GM21717 (cell line): ENCODE data around the gene GSG1L2.
"Not testable (repeated sequence)": the region's sequence is repeated elsewhere in the genome, so short reads cannot be mapped to it uniquely, and the experiment has no call there.

Experiments
- ATAC-seq: cut with Tn5 transposase; IDR thresholded peaks from one replicate; pipeline ENCODE4 v1.9.1; 2021; ENCODE audit warnings: mild to moderate bottlenecking, moderate library complexity; ENCODE audit not compliant: unreplicated experiment

Gene GSG1L2

DNA sequence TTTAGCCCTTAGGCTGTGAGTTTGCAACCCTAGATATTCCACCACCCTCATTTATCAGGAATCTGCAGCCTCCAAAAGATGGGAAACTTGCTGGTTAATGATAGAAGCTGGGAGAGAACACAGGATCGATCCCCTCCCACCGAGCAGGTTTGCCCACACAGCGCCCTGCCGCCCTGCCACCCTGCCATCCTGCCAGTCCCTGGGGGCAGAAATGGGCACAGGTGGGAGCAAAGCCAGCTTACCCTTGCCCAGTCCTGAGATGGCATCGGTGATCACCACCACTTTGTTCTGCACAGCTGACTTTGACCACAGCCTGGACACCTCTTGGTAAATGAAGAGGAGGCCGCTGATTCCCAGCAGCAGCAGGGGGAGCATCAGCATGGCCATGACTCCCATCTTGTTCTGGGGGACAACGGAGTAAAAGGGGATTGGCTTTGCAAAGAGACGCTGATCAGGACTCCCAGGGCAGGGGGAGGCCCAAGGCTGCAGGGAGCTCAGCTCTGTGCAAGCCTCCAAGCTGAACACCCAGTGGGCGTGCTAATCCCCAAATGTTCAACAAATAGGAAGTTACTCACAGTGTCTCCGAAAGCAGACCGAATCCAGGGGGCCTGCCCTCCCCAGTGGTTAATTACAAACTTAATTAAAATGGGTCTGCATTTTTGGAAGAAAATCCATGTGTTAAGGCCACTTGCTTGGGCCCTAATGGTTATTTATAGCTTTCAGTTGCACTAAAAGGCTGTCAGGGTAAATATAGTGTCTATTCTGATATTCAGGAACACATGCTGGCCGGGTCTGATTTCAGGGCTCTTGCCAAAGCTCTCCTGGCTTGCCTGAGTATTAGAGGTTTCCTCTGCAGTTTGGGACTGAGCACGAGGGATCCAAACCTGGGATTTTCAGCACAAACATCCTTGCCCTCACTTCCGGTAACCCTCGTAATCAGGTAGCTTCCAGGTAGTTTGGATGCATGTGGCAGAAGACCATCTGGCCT lies 30.7 kb downstream of the GSG1L2 start, which contains the start of gene DHRS7C:
DHRS7C (minus strand) TSS at position 704 of the 988 bp plus-strand sequence; CDS start at position 396, 308 bp downstream.
- no peak for ATAC-seq

DNA sequence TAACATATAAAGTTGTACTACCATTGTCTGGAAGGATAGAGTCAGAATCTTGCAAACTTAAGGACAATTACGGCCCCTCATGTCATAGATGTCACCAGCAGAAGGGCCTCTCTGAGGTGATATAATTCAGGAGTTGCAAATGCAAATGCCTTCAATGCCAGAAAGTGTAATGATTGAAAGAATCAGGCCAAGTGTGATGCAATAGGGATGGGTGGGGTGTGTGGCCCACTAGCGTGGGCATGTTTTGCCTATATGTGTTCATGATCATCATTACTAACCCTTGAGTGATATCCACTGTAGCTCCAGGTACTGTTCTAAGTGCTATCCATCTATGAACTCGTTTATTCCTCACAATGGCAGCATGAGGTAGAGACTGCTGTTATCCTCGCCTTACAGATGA lies 31.6 kb downstream of the GSG1L2 start:
- ATAC-seq = no peak

DNA sequence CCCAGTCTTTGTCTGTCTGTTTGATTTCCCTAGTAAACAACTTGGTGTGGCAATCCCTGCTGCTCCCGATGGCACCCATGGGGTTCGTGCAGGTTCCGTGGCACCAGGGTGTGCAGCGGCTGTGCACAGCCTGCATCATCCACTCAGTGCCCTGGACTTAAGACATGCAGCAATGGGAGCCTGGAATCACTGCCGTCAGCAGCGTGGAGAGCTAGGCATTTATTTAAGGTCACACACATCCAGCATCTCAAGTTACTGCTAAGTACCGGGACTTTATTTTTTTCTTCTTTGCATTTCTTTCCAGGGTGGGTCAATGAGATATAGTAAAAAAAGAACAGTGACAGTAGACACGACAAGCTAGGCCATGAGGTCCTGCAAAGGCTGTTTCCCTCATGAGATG lies 33.3 kb downstream of the GSG1L2 start:
- ATAC-seq = no peak

DNA sequence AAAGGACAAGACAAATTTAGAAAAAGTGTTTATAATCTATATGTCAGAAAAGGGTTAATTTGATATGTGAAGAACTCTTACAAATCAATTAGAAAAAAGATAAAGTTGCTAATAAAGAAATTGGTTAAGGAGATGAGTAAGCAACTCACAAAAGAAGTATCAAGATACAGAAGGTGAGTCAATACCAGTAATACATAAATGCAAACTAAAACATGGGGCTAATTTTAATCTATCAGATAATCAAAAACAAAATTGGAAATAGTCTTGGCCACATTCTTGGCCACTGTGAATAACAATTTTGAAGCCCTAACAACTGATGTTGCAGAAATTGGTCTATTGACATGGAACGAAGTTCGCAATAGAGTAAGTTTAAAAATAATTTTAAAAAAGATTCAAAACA lies 37.3 kb downstream of the GSG1L2 start:
- no peak for ATAC-seq

DNA sequence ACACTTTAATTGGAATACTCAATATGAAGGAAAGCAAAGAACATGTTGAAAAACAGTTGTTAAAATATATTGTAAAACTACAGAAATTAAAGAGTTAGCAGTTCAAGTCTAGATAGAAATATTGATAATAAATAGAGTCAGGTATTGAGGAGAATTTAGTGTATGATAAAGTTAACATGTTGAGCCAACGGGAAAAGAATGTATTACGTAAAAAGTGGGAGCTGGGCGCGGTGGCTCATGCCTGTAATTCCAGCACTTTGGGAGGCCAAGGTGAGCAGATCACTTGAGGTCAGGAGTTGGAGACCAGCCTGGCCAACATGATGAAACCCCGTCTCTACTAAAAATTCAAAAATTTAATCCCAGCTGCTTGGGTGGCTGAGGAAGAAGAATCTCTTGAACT lies 38.4 kb downstream of the GSG1L2 start:
- ATAC-seq = not testable (repeated sequence)

DNA sequence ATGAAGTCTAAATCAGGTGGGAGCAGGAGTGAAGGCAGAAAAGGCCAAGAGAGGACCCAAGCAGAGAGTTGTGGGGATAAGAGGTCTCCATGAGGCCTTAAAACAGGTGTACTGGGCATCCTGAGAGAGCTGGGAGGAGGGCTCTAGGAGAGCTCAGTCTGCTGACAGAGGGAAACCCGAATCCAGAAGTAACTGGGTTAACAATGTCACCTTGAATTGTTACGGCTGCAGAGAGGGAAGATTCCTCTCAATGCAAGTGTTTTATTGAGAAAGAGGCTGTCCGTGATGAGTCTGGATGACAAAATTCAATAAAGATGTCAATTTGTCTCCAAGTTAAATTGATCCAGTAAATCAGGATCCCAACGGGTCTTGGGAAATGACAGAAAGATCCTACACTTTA lies 38.8 kb downstream of the GSG1L2 start:
- no peak for ATAC-seq

DNA sequence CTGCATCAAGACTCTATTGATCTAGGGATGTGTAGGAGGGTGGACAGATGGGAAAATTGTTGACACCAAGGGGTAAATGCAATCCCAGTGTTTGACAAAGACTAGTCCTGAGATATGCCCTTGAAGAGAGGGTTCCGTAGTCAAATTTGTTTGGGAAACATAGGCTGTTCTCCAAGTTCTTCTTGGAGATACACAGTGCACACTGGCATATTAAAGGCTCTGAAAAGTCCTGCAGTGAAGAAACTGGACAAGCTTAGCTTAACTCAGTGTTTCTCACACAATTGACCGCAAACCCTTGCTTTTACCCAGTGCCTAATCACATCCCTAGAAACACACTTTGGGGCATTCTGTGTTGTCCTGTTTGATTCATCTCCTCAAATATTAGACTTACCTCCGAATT lies 41.3 kb downstream of the GSG1L2 start:
- no peak for ATAC-seq

DNA sequence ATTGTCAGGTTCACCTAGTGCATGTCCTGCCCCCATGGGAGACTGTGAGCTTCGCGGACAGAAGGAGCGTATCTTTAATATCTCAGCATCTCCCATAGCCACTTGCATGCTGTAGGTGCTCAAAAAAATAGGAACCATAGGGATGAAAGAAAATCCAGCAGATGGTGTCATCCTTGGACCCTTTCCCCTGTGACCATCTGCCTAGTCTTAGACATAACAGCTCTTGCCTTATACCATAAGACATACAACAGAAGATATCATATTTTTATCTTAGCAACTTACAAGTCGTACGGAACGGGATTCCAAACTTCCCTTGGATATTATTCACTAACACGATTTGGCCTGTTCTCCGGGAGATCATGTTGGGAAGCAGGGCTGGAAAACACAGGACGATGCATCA lies 45.0 kb downstream of the GSG1L2 start:
- no peak for ATAC-seq

DNA sequence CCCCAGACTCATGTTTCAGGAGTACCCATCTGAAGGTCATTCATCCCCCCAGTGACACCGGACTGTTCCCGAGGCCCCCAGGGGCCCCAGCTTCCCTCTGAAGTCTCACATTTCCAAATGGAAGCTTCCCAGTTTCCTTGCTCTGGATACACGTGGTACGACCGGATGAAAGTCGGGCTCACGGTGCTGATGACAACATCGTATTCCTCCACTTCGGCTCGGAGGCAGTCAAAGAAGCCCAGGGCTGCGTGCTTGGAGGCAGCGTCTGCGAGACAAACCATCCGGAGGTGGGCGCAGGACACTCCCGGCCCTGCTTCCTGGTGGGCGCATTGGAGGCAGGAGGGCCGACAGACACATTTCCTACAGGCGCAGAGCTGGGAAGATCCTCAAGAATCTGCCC lies 49.2 kb downstream of the GSG1L2 start:
- ATAC-seq = no peak

DNA sequence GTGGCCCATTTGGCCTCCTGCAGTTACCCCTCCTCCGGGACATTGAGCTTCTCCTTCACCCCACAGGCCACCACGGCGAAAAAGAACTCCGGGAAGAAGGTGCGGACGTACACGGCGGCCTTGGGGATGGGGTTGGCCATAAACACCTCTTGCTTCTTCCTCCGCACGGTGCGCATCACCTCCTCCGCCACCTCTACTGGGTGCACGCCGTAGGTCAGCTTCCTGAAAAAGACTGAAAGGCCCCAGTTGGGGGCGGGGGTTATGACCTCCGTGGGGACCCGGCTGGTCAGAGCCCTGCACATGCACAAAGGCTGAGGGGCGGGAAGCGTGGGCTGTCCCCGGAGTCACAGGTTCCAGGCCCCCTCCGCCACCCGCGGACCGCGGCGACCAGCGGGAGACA lies 50.4 kb downstream of the GSG1L2 start:
- no peak for ATAC-seq

DNA sequence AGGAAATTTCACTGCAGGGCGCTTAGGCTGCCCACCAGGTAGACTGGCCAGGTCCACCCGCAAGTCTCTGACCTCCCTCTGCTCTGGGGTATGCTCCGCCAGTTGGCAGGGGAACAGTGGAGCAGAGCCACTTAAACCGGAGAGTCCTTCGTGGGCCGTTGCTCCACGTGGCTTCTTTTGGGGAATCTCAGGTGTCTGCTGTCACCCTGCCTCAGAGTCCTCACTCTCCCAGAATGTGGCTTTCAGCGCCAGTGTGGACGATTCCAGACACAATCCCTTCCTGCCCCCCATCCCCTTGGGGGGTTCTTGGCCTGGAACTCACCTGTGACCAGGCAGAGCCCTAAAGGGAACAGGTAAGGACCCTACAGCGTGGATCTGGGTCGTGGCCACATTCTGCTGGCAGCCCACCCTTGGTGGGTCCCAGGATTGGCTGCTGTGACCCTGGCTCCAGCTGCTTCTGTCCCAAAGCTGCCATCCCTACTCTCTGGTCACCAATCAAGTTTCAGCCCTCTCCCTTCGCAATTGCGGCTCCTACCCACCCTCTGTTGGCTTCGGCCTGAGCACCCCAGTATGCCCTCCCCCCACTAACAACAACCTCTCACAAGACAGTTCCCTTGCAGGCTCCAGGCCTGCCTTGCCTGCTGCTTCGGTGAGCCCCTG lies 52.7 kb downstream of the GSG1L2 start:
- no peak for ATAC-seq

DNA sequence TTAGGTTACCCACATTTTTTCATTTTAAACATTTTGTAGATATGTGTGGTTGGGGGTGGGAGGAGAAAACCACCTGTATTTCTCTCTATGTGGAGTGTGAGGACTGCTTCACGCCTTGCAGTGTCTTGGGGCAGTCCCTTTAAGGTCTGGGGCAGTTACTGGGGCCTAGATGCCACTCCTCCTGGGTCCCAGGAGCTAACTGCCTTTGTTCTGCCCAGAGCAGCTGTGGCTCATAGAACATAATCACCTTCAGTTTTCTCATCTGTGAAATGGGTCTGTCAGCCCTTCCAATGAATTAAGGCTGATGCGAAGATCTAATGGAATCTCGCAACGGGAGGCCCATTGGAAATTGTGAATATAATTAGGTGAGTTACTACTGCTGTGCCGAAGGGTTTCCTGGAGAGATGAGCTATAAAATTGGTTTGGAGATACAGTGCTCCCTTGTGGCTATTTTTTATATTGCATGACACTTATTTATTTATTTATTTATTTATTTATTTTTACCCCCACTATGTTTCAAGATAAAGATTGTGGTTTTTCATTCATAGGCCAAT lies 53.4 kb downstream of the GSG1L2 start:
- ATAC-seq = no peak

DNA sequence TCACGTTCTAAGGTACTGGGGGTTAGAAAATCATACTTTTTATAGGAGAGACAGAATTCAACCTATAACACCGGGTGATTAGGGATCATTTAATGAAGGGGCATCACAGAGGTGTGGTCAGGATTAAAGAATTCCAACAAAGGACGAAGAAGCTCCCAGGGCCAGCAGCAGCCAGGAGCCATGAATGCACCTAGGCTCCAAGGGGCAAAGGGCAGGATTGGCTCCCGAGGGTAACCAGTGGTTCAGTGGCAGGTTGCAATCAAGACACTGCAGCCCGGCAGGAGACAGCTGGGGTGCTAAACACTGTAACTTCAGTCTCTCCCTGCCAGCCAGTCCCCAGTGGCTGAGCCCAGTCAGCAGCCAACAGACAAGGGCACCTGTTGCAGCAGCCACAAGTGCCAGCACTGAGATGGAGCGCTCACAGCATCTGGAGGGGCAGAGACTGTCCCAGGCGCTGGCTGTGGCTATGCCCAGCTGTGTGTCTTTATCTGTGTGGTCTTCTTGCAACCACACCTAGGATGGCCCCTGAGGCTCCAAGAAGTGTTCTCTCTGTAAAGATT lies 54.4 kb downstream of the GSG1L2 start:
- ATAC-seq = no peak

DNA sequence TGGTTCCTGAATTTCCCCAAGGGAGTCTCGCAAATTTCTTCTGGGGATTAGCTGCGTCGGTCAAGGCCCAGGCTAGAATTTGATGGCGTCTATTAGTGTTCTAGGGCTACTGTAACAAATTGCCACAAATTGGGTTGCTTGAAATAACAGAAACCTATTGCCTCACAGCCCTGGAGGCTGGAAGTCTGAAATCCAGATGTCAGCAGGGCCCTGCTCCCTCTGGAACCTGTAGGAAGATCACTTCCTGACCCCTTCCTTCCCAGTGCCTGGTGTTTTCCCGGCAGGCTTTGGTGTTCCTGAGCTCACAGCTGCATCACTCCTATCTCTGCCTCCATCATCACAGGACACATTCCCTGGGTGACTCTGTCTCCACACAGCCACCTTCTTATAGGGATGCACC lies 54.9 kb downstream of the GSG1L2 start:
- ATAC-seq = no peak

DNA sequence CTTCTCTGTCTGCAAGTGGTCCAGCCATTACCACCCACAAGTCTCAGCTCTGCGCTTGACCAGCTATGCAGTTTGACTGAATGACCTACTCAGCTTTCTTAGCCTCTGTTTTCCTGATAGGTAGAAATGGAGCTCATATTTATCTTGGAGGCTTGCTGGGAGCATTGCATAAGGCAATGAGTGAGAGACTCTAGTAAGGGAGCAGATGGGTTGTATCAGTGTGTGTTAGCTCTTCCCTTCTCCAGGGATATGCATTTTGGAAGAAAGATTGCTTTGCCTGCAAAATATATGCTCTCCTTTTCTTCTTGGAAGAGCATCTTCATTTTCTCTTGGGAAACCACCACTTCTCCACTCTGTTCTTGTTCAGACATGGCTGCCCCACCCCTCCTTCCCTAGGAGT lies 56.6 kb downstream of the GSG1L2 start:
- ATAC-seq = no peak

DNA sequence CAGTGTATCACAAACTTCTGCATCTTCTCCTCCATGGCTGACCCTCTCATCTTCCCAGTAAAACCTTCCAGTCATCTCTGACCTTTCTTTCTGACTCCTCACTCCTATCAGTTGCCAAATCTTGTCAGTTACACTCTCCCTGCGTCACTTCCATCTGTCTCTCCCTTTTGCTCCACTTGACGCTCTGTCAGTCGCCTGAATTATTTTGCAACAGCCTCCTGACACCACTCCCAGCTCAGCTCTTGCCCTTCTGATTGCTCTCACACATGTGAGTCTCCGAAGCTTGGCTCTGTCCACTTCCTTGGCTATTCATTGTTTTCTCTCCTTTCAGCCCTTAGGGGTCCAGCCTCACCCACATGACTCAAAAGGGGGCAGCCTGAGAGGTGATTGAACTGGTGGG lies 58.2 kb downstream of the GSG1L2 start:
- no peak for ATAC-seq

DNA sequence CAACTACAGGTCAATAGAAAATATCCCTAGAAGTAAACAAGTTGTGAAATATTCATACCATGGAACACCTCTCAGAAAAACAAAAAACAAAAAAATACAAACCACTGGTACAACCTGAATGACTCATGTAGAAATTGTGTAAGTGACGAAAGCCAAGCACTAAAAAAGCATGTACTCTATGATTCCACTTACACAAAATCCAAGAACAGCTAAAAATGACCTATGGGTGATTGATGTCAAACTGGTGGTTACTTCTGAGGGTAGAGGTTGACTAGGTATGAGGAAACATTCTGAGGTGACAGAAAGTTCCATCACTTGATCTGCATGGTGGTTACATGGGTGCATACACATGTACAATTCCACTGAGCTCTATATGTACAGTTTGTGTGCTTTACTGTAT lies 61.6 kb downstream of the GSG1L2 start:
- ATAC-seq = no peak

DNA sequence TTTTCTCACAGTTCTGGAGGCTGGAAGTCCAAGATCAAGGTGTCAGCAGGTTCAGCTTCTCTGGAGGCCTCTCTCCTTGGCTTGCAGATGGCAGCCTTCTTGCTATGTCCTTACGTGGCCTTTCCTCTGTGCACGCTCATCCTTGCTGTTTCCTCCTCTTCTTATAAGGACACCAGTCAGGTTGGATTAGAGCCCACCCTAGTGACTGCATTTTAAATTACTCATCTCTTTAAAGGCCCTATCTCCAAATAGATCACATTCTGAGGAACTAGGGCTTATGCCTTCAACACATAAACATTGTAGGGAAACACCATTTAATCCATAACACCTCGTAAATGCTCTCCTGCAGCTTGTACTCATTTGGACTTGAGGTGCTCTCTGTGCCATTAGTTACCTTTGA lies 66.8 kb downstream of the GSG1L2 start:
- ATAC-seq = no peak
